GM03348 (cell line): ENCODE data around the gene CEP290.
"Not testable (repeated sequence)": the region's sequence is repeated elsewhere in the genome, so short reads cannot be mapped to it uniquely, and the experiment has no call there.

Experiments
- DNase-seq: peaks from one replicate; pipeline ENCODE4 v3.0.0; 2012; ENCODE audit warnings: low spot score

Gene CEP290

GRCh38 chr12:88141425-88141773 lies 489 bp downstream of the CEP290 start:
- DNase-seq: no peak

- not testable (repeated sequence) for DNase-seq
These were observed 2.2 kb downstream of the CEP290 start for GRCh38 chr12:88139711-88140110.

DNA sequence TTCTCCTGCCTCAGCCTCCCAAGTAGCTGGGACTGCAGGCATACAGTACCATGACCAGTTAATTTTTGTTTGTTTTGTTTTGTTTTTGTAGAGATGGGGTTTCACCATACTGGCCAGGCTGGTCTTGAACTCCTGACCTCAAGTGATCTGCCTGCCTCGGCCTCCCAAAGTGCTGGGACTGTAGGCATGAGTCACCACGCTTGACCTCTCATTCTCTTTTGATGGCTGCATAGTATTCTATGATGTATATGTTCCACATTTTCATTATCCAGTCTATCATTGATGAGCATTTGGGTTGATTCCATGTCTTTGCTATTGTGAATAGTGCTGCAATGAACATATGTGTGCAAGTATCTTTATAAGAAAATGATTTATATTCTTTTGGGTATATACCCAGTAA lies 8.7 kb downstream of the CEP290 start:
- DNase-seq: not testable (repeated sequence)

GRCh38 chr12:88132392-88132791 lies 9.5 kb downstream of the CEP290 start:
- DNase-seq: no peak

- DNase-seq: no peak
These were observed 14.0 kb downstream of the CEP290 start for GRCh38 chr12:88127855-88128254.

DNA sequence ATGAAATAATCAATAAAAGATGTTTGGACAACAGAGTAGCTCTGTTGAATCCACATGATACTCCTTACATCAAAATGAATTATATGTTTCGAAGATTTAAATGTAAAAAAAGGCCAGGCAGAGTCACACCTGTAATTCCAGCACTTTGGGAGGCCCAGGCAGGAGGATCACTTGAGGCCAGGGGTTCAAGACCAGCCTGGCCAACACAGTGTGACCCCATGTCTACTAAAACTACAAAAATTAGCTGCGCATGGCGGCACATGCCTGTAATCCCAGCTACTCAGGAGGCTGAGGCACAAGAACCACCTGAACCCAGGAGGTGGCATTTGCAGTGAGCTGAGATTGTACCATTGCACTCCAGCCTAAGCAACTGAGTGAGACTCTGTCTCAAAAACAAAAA lies 14.8 kb downstream of the CEP290 start:
- no peak for DNase-seq

DNA sequence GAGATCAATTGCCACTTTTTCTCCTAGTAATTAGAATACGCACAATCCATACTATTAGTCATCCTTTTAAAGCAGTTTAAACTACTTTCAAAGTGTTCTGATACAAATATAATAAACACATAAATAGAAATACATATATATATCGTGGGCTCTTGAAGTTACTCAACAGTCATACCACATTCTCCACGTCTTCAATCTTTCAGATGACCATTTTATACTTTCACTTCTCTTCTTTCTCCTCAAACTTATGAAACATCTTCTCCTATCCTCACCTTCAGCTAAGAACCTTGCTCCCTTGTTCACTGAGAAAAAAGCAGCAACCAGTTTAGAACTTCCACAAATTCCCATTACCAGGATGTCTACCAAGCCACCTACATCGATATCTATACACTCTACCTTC lies 19.2 kb downstream of the CEP290 start:
- DNase-seq: no peak

GRCh38 chr12:88113871-88114270 lies 28.0 kb downstream of the CEP290 start:
- peak; percentile 21 for DNase-seq

DNA sequence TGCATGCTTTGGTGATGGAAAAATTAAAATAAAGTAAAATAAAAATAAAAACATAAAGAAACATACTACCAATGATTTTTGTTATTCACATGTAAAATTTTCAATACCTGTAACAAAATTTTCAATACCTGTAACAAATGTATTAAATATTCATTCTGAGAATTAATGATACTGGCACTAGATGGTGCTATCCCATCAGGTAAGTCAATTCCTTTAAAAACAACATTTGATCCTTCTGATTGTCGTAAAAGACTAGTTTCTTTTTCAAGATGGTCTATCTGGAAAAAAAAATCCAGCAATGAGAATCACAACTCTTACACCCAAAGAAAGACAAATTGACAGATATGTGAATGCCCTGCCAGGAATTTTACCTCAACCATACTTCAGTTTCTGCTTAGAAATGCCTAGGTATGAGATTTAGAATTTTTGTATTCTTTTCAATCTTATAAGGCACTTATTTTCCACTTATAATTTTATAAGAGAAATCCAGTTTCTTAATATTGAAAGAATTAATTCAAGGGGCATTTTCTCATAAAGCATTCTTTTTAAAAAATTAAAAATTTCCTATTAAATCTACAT lies 30.7 kb downstream of the CEP290 start:
- peak; percentile 48 for DNase-seq

- no peak for DNase-seq
These were observed 33.9 kb downstream of the CEP290 start for GRCh38 chr12:88108021-88108420.

- no peak for DNase-seq
These were observed 48.3 kb downstream of the CEP290 start for GRCh38 chr12:88093573-88093972.

DNA sequence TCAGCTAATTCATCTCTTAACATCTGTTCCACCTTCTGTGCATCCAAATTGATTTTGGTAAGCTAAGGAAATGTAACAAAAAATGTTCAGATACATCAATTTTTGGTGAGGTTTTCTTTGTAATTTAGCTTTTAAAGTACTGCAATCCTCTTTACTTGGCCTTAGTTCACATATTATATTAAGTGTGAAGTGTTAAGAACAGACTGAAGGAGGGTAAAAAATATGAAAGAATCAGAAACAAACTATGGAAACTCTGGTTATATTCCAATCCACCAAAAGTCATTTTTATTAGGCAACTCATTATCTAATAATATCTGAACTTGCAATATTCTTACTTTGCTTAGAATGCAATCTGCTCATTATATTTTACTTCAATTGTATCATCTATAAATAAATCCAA lies 49.1 kb downstream of the CEP290 start:
- DNase-seq: no peak

DNA sequence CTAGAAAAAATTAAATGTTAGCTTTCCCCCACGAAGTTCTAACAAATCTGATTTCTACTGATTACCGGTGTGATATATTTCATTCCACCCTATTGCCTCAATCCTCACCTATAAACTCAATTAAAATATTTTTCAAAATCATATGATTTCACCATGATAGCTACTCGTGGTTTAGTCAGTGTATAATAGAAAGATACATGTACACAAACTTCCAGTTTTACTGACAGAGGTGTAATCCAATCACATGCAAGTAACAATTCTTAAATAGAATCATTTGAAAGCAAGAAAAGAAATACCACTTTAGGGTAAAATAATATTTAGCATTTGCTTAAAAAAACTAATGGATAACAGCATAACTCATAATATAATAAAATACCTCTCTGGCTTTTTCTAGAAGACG lies 57.7 kb downstream of the CEP290 start:
- DNase-seq: no peak

GRCh38 chr12:88083634-88084033 lies 58.3 kb downstream of the CEP290 start:
- DNase-seq: no peak

- no peak for DNase-seq
These were observed 60.6 kb downstream of the CEP290 start for GRCh38 chr12:88081247-88081646.

DNA sequence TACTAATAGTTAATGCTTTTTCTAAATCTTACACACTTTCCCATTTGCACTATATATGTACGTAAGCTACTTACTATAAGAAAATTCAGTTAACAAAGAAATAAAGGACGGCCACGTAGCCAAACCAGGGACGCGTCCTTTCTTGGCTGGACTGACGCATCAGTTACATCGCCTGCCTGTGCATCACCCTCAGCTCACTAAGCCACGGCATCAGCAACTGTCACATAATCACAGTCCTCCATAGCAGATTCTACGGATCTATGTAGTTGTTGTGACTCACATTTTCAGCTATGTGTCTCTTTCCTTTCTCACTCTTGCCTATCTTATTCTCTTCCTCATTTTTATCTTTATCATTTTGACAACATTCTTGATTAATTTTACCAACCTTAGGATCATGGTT lies 74.6 kb downstream of the CEP290 start:
- DNase-seq: no peak

- DNase-seq: peak; percentile 3
These were observed 78.5 kb downstream of the CEP290 start for GRCh38 chr12:88063375-88063774.

- no peak for DNase-seq
These were observed 79.4 kb downstream of the CEP290 start for GRCh38 chr12:88062474-88062873.

DNA sequence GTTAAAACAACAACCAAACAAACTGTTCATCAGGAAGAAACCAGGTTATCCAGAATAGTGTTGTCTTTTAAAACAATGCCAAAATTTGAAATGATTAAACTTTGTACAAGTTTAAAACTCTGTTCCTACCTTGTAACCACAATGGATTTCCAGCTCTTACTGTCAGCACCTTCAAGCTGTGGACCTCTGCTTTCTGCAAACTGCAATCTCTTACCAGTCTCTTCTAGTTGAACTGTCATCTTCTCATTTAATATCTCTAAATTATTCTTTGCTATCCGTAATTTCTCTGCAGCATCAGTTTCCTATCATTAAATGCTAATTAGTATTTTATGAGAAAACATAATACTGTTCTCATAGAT lies 83.2 kb downstream of the CEP290 start:
- no peak for DNase-seq

- DNase-seq: peak; percentile 49
These were observed 83.7 kb downstream of the CEP290 start for GRCh38 chr12:88057994-88058718.

- no peak for DNase-seq
These were observed 85.3 kb downstream of the CEP290 start for GRCh38 chr12:88056571-88056970.

- DNase-seq: peak; percentile 16
These were observed 89.2 kb downstream of the CEP290 start for GRCh38 chr12:88052686-88053085.

DNA sequence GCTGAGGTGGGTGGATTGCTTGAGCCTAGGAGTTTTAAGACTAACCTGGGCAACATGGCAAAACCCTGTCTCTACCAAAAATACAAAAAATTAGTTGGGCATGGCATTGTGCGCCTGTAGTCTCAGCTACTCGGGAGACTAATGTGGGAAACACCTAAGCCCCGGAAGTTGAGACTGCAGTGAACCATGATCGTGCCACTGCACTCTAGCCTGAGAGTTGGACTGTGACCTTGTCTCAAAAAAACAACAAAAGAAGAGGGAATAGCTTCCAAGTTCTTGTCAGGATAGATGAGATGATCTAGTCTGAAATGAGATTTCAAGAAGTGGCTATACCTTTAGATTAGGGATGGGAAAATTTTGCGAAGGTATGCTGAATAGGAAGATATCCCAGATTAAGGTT lies 97.9 kb downstream of the CEP290 start:
- no peak for DNase-seq

DNA sequence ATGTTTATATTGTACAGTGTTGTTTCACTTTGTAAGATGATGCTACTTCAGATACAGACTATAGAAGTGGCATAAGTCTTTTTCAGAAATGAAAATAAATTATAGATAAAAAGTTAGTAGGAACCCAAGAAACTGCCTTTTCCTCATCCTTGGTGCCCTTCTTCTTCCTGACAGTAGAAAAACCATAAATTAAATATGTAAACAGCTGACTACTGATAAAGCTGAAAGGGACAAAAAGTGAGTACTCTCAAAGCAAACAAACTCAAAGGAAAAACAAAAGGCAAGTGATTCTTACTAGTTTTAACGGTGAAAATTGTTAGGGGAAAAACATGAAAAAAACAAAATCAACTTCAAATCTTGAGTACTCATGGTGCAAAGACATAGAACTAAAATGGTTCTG lies 104.1 kb downstream of the CEP290 start:
- no peak for DNase-seq
